HEK293T (cell line): Measurements from ENCODE around the gene ECT2L.
A peak's percentile ranks its signal among the peaks of the same experiment; 100 is the strongest.

Experiments
- CTCF ChIA-PET: fragments of 350-600 bp; formaldehyde crosslinking; extraction: SDS; loops from one replicate; lab custom pipeline; 2021; ENCODE audit warnings: antibody characterized with exemption, inconsistent platforms; lab: Yijun Ruan, JAX
- POLR2A ChIA-PET: fragments of 350-600 bp; formaldehyde crosslinking; extraction: SDS; loops from one replicate; lab custom pipeline; 2020; ENCODE audit warnings: antibody characterized with exemption, inconsistent platforms; lab: Yijun Ruan, JAX
- DNase-seq: peaks from one replicate; pipeline ENCODE4 v3.0.0; 2012; ENCODE audit warnings: mixed read lengths; ENCODE audit errors: extremely low spot score
- ARNT ChIP-seq: fragments of 450-650 bp; IDR thresholded peaks from 2 replicates; pipeline ENCODE4 v1.6.1; 2017; ENCODE audit warnings: mild to moderate bottlenecking
- BHLHE40 ChIP-seq: fragments of 450-650 bp; IDR thresholded peaks from 2 replicates; pipeline ENCODE4 v1.6.1; 2016; ENCODE audit warnings: mild to moderate bottlenecking, moderate library complexity, borderline replicate concordance
- CTBP1 ChIP-seq: fragments of 450-650 bp; IDR thresholded peaks from 2 replicates; pipeline ENCODE4 v1.6.1; 2016; ENCODE audit warnings: borderline replicate concordance
- ELF4 ChIP-seq: fragments of 450-650 bp; IDR thresholded peaks from 2 replicates; pipeline ENCODE4 v1.6.1; 2017; ENCODE audit warnings: antibody characterized with exemption
- FOXA1 ChIP-seq: fragments of 450-650 bp; IDR thresholded peaks from 2 replicates; pipeline ENCODE4 v1.6.1; 2016; ENCODE audit warnings: mild to moderate bottlenecking
- FOXK2 ChIP-seq: fragments of 450-650 bp; IDR thresholded peaks from 2 replicates; pipeline ENCODE4 v1.6.1; 2016; ENCODE audit warnings: mild to moderate bottlenecking
- FOXM1 ChIP-seq: fragments of 450-650 bp; IDR thresholded peaks from 2 replicates; pipeline ENCODE4 v1.6.1; 2017; ENCODE audit warnings: mild to moderate bottlenecking, borderline replicate concordance
- HDGF ChIP-seq: fragments of 450-650 bp; IDR thresholded peaks from 2 replicates; pipeline ENCODE4 v1.6.1; 2017; ENCODE audit warnings: antibody characterized with exemption, borderline replicate concordance
- L3MBTL2 ChIP-seq: fragments of 450-650 bp; conservative IDR thresholded peaks from 2 replicates; pipeline ENCODE4 v1.6.1; 2016; ENCODE audit warnings: mild to moderate bottlenecking
- LEF1 ChIP-seq: fragments of 450-650 bp; IDR thresholded peaks from 2 replicates; pipeline ENCODE4 v1.6.1; 2017; ENCODE audit warnings: mild to moderate bottlenecking, borderline replicate concordance
- NFRKB ChIP-seq: fragments of 450-650 bp; IDR thresholded peaks from 2 replicates; pipeline ENCODE4 v1.6.1; 2016; ENCODE audit warnings: mild to moderate bottlenecking, moderate library complexity
- SP1 ChIP-seq: fragments of 450-650 bp; IDR thresholded peaks from 2 replicates; pipeline ENCODE4 v1.6.1; 2017
- SUZ12 ChIP-seq: fragments of 450-650 bp; IDR thresholded peaks from 2 replicates; pipeline ENCODE4 v1.6.1; 2016; ENCODE audit warnings: mild to moderate bottlenecking
- TARDBP ChIP-seq: fragments of 450-650 bp; IDR thresholded peaks from 2 replicates; pipeline ENCODE4 v1.6.1; 2016
- ZNF384 ChIP-seq: fragments of 450-650 bp; IDR thresholded peaks from 2 replicates; pipeline ENCODE4 v1.6.1; 2016
- TF ChIP-seq, protein P1 (sequence below): fragments of 450-650 bp; IDR thresholded peaks from 2 replicates; pipeline ENCODE4 v1.6.1; 2016

ECT2L gene

DNA sequence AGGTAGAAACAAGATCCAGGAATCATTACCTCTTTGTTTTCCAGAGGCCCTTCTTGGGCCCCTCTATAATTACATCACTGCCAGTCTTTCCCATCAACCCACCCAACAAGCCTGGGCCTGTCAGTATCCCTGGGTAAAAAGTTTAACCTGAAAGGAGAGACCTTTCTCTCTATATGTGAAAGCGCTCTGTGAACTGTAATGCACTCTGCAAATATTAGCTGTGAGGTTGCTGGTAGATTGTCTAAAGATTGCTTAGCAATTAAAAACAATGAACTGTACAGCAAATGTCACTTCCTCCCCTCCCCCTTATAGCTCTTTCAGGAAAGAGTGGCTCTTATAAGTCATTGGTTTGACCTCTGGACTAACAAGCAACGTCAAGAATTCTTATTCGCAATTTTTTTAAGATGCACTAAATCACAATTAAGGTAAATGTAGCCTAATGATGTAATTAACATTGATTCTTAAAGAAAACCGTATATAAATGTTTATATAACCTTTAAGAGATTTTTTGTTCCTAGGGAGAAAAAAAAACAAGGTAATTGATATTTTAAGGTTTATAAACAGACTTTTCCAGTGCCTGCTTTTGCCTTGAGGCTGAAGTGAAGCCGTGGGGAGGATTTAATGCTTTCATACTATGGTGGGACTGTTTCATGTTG is 18.4 kb downstream of the ECT2L start:
- CTCF ChIA-PET = interaction anchor here (1.3 kb wide), 1 partner anchor 550 kb away, joined by 6 read pairs; no protein-coding TSS in a partner anchor

DNA sequence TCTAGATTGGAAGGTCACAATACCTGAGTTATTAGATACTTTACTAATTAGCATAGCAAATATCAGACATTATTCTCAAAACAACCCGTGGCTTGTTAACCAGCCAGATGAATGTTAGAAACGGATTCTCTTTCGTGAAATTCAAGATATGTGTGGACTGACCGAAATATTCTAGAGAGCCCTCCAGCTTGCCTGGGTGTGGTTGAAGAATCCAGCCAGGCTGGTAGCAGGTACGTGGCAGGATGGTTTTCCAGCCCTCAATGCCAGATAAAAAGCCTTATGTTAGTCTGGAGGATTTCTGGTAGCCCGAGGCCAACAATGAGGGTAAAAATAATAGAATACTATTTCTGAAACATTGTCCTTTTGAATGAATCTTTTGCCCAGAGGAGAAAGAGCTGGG is 19.3 kb downstream of the ECT2L start:
- TF ChIP-seq BHLHE40 (no peak), ZNF384 (no peak), SP1 (no peak), L3MBTL2 (no peak), FOXK2 (no peak), FOXA1 (no peak), ARNT (no peak), ELF4 (no peak), LEF1 (no peak), CTBP1 (no peak), TARDBP (no peak), HDGF (no peak), SUZ12 (no peak), FOXM1 (no peak)
- TF ChIP-seq, protein P1, sequence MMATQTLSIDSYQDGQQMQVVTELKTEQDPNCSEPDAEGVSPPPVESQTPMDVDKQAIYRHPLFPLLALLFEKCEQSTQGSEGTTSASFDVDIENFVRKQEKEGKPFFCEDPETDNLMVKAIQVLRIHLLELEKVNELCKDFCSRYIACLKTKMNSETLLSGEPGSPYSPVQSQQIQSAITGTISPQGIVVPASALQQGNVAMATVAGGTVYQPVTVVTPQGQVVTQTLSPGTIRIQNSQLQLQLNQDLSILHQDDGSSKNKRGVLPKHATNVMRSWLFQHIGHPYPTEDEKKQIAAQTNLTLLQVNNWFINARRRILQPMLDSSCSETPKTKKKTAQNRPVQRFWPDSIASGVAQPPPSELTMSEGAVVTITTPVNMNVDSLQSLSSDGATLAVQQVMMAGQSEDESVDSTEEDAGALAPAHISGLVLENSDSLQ = no peak
- DNase-seq = no peak
- ChIA-PET CTCF (interaction anchor here (1.1 to 1.3 kb wide), 2 partner anchors 435 to 549 kb away, joined by 3 to 6 read pairs; no protein-coding TSS in a partner anchor), POLR2A (interaction anchor here (1.0 kb wide), 1 partner anchor 42 kb away, joined by 3 read pairs; no protein-coding TSS in a partner anchor)

More for the DNA sequence above, 18.4 kb downstream of the ECT2L start:
- TF ChIP-seq, protein P1 = peak; percentile 80
- TF ChIP-seq HDGF (no peak), ZNF384 (peak; percentile 68), ELF4 (no peak), L3MBTL2 (no peak), CTBP1 (no peak), FOXM1 (no peak), BHLHE40 (no peak), NFRKB (no peak)
- no peak for DNase-seq
- POLR2A ChIA-PET = no interaction called here

GRCh38 chr6:138815797-138816528 is 20.1 kb downstream of the ECT2L start:
- ChIA-PET POLR2A (interaction anchor here (1.0 kb wide), 1 partner anchor 43 kb away, joined by 3 read pairs; no protein-coding TSS in a partner anchor), CTCF (interaction anchor here (1.0 to 1.3 kb wide), 4 partner anchors 9 to 549 kb away, joined by 3 to 6 read pairs (median 4); no protein-coding TSS in a partner anchor)
- DNase-seq = peak; percentile 64
- no peak for TF ChIP-seq ZNF384
- no peak for TF ChIP-seq NFRKB
- no peak for TF ChIP-seq ELF4
- no peak for TF ChIP-seq FOXK2
- no peak for TF ChIP-seq ARNT
- TF ChIP-seq CTBP1 = no peak
- TF ChIP-seq, protein P1 = no peak
- no peak for TF ChIP-seq SUZ12
- no peak for TF ChIP-seq L3MBTL2

GRCh38 chr6:138817799-138818198 is 21.9 kb downstream of the ECT2L start:
- CTCF ChIA-PET = no interaction called here
- TF ChIP-seq HDGF (no peak), L3MBTL2 (no peak), FOXM1 (no peak), BHLHE40 (no peak), FOXA1 (no peak), FOXK2 (no peak), SUZ12 (no peak), LEF1 (no peak), SP1 (no peak), CTBP1 (no peak), ARNT (no peak), NFRKB (no peak), ELF4 (no peak)
- TF ChIP-seq, protein P1 = no peak
- POLR2A ChIA-PET = no interaction called here

More at GRCh38 chr6:138817799-138818198, 21.9 kb downstream of the ECT2L start:
- DNase-seq = no peak
